Vagina (tissue), 2 donors: Measurements from ENCODE around the gene TRAPPC14.

ENCODE experiments used
- POLR2AphosphoS5 ChIP-seq, 2 donors: sonication (generic); formaldehyde crosslinking; IDR thresholded peaks; one replicate each; pipeline ENCODE4 v1.9.0; 2017; ENCODE audit warnings: antibody characterized with exemption in 2 of 2, mild to moderate bottlenecking in 2 of 2, low read depth in 1 of 2; ENCODE audit not compliant: insufficient read depth in 1 of 2
- TF ChIP-seq, protein P1 (sequence below), 3 experiments: fragments of 450-650 bp in 2 of 3; fragments of 200-600 bp in 1 of 3; sonication (generic) in 1 of 3; IDR thresholded peaks; one replicate each; pipeline ENCODE4 v1.5.1; 2017 to 2019; ENCODE audit warnings: antibody characterized with exemption in 3 of 3, mild to moderate bottlenecking in 2 of 3, moderate library complexity in 2 of 3

DNA sequence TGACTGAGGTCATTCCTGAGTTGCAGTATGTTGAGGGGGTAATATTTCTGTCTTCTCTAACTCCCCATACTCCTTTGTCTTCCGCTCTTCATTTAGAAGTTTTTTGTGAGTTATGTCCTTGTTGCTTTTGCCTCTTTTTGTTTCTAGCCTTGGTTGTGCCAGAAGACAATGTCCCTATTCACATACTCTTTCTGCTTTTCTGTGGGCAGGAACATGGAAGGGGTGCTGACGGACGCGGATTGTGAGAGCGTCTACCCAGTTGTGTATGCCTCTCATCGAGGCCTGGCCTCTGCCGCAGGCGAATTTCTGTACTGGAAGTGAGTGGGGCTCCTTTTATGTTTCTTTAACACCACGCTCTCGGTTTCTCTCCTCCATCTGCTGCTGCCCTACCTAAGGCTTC is 39.7 kb upstream of the TRAPPC14 start:
- no peak for TF ChIP-seq POLR2AphosphoS5 (IDR thresholded peaks at IDR 0.05; ENCODE audit: insufficient read depth in 1 of 2, low read depth in 1 of 2)
- TF ChIP-seq, protein P1, sequence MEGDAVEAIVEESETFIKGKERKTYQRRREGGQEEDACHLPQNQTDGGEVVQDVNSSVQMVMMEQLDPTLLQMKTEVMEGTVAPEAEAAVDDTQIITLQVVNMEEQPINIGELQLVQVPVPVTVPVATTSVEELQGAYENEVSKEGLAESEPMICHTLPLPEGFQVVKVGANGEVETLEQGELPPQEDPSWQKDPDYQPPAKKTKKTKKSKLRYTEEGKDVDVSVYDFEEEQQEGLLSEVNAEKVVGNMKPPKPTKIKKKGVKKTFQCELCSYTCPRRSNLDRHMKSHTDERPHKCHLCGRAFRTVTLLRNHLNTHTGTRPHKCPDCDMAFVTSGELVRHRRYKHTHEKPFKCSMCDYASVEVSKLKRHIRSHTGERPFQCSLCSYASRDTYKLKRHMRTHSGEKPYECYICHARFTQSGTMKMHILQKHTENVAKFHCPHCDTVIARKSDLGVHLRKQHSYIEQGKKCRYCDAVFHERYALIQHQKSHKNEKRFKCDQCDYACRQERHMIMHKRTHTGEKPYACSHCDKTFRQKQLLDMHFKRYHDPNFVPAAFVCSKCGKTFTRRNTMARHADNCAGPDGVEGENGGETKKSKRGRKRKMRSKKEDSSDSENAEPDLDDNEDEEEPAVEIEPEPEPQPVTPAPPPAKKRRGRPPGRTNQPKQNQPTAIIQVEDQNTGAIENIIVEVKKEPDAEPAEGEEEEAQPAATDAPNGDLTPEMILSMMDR (IDR thresholded peaks at IDR 0.05): no peak
